ENCODE results near the gene AOAH.

AOAH gene

DNA sequence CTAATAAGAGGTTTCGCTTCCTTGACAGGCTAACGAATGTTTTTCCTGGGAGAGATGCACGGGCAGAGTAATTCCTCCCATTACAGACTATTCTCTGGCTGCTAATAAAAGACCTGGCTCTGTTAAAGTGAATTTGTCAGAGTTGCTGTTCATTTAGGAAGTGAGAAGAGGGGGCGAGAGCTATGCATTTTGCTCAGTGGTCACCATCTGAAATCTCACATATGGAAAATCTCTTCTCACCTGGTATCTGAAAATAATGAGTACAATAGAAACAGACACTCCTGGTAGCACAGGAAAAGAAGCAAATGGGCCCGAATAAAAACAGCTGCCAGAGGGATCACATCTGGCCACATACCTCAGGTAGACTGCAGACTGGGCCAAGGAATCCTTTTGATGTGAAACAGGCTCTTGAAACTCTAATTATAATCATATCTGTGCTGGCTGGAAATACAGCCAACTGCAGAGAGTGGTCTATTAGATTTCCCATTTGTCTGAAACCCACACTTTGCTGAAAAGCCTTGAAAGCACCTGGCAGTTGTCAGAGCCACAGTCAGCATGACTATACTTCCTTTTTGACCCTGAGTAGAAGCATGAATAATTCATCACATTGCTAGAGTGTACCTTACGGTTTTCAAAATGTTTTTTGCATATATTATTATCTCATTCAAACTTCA lies 33.6 kb downstream of the AOAH start:
- no peak for DNase-seq

DNA sequence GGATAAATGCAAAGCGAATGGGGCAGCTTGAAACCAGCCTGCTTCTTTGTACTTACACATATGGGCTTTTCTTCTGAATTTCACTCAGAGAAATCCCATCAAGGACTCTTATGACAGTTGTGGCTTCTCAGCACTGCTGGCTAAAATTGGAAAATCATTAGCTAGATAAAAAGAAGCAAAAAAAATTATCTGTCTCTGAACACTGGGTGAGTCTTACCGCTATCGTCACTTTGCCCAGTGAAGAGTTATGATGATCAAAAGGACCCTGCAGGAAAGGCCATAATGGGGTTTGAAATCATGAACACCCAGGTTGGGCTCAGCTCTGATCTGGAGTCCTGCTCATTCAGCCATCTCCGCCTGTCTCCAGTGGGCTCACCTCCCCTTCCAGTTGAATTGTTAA lies 34.3 kb downstream of the AOAH start:
- no peak for DNase-seq

DNA sequence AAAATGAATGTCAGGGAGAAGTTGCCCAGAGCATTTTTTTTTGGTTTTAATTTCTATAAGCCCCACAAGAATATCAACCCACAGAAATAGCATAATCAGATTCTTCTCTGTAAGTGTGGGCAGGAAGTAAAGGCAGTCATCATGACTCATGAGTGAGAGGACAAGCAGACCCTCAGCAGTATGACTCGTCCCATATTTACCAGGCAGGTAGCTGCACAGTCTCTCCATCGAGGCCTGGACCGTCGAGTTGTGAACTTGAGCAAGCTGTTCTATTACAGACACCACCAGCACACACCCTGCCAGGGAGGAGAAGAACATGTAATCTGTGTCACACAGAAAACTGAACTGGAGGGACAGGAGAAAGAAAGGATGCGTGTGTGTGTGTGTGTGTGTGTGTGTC lies 37.8 kb downstream of the AOAH start:
- no peak for DNase-seq

DNA sequence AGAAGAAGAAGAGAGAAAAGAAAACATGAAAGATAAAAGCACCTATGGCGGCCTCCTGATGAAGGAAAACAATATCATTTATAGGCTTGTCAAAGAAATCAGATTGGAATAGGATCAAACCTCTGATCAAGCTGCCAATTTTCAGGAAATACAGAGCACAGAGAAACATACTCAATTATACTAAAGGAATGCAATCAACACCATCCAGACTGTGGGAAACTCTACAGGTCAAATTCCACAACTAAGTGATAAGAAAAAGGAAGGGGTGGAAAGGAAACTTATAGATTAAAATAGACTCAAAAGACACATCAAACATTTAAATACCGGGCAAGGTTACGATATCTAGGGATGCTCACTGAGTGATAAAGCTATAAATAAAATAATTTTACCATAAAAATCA lies 39.3 kb downstream of the AOAH start:
- no peak for DNase-seq

DNA sequence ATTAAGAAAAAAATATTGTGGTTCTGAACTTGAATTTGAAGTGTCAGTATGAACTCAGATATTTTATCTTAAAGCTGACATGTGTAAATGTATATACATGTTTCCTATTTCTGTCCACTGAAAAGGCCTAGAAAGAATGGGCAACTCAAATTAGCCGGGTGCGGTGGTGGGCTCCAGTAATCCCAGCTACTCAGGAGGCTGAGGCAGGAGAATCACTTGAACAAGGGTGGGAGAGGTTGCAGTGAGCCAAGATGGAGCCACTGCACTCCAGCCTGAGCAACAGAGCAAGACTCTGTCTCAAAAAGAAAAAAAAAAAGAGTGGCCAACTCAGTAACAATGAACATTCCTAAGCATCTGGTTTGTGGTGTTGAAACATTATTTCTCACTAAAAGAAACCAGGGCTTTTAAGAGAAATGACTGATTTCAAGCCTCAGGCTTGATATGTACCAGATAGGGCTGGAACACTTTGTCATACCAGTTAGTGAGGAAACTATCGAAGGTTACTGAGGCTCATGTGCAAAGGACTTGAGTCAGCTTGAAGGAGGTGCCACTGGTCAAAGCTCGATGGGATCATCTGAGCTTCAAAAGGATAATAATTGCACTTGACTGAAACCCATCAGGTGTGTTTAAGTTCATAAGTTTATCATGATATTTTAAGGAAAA lies 40.5 kb downstream of the AOAH start:
- no peak for DNase-seq

DNA sequence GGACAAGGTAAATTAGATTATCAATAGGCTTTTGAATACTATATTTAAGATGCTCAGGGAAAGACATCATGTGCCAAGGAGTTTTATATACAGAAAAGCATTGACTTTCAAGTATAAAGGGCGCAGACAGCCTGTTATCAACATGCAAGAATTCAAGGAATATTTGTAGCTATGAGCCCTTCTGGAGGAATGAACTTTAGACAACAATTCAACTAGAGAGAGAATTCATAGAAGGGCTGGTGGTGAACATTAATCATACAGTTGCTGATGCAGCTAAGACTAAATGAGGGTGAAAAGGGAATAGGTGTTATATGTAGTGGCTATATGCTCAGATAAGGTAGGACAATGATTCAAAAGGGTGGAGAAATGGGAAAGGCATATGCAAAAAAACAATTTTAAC lies 41.2 kb downstream of the AOAH start:
- no peak for DNase-seq

DNA sequence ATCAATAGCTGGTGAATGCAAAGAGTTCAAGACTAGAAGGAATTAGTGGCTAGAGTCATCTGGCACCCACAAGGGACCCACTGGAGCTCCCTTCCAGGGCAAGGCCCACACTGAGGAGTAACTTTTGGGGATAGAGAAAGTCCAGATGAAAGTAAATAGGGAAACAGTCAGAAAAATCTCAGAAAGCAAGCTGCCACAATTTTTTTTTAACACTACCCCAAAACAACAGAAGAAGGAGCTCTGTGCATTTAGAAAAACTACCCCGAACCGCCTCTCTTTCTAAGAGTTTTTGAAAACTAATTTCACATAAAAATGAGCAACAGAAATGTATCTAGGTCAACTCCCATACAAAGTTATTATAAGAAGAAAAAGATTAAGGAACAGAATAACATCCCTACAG lies 42.2 kb downstream of the AOAH start:
- no peak for DNase-seq

DNA sequence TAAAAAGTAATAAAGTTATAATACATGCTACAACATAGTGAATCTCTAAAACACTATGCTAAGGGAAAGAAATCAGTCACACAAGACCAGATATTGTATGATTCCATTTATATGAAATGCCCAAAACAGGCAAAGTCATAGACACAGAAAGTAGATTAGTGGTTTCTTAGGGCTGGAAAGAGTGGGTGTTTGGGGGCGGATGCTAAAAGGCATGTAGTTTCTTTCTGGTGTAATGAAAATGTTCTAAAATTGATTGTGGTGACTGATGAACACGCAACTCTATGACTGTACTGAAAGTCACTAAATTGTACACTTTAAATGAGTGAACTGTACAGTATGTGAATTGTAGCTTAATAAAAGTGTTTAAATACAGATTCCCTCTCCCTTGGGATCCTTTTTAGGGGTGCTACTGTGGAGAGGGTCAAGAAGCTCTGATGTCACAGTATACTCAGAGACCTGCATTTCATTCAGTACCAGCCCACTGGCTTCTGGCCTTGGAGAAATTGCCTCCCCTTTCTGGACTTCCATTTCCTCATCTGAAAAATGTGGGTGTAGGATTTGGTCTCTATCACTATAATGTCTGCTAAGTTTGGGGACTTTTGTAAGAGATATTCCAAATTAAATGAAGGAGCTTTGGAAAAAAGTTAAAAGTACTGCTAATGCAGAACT lies 46.4 kb downstream of the AOAH start:
- no peak for DNase-seq

DNA sequence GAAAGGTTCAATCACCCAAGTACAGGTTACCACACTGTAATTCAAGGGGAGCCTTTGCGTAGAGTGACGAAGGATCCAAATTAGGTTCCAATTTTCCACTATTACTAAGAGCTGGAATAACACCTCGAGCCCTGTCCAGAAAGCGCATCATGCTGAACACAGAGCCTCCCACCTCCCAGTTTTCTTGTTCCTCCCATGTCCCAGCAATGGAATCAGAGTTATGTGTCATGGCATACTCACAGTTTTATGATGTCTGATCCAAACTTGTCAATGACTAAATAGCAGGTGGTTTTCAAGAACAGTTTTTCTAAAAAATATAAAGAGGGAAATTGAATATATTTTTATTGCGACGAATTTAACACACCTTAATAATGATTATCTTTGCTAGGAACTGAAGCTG lies 50.6 kb downstream of the AOAH start:
- DNase-seq = no peak

DNA sequence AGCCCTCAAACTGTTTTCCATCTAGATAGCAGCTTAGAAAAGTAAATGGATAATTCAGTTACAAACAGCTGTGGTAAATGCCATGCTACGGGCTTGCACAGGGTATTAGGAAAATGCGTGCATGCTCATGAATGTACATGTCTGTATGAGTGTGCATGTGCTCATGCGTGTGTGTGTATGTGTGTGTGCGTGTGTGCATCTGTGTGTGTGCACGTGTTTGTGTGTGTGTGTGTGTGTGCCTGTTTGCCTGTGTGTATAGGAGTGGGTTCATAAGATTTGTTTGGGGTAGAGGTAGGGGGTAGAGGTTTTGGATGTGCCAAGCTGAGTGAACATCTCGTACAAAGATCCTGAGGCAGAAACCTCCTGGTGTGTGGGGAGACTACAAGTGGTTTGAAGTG lies 52.9 kb downstream of the AOAH start:
- no peak for DNase-seq

DNA sequence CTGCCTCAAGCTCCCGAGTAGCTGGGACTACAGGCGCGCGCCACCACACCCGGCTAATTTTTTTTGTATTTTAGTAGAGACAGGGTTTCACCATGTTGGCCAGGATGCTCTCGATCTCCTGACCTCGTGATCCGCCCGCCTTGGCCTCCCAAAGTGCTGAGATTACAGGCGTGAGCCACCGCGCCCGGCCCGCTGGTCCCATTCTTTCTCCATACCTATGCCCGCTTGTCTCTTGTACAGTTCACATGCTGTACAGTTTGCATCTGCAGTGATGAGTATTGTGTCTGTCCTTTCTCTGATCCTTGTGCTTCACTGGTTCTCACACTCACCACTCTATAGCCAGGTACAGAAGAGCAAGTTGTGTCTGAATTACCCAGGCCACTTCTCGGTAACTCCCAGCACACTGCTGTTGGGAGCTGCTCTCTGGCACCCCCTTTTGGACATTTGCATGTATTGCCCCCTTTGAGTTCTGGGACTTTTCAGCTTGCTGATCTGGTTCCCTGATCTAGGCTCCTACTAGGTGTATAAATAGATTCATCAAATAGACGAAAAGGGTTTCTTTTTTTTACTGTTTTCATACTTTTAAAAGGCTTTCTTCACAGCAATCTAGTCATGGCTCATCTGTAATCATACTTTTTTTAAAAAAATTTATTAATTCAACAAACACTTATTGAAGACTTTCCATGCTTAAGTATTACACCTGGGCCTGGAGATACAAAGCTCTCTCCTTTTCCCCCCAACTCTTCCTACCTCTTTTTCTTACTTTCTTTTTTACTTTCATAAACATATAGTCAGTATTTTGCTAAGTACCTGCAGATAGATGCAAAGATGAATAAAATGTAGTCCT lies 53.5 kb downstream of the AOAH start:
- DNase-seq = no peak

DNA sequence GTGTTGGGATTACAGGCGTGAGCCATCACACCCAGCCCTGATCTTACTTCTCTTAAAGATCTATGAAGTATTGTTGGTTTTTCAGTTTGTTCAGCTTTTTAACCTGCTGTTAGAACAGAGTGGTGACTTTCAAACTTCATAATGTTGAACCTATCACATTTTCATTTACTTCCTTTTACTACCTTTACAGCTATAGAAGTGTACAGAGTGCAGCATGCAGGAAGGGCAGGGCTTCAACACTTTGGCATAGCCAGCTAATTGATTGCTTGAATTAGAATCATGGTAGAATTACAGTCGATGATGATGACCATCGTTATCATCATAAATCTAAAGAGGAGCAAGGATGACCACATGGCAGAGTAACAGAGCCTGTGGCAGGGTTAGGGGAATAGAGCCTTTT lies 55.5 kb downstream of the AOAH start:
- DNase-seq = no peak

DNA sequence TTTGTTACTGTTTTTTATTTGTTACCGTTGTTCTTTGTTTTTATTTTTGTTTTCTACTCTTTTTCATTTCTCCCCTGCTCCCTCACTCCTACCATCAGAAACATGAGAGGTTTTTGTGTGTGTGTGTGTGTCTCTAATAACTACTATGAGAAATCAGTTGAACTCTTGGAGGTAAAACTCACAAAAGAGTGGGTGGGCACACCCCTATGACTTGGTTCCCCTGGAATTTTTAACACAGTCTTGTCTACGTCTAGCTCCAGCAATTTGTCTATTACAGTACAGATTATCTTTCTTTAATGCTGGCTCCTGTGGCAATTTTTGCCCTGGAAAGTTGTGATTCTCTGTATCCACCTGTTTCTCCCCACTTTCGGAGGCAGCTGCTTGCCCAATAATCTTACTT lies 56.2 kb downstream of the AOAH start:
- DNase-seq = no peak

DNA sequence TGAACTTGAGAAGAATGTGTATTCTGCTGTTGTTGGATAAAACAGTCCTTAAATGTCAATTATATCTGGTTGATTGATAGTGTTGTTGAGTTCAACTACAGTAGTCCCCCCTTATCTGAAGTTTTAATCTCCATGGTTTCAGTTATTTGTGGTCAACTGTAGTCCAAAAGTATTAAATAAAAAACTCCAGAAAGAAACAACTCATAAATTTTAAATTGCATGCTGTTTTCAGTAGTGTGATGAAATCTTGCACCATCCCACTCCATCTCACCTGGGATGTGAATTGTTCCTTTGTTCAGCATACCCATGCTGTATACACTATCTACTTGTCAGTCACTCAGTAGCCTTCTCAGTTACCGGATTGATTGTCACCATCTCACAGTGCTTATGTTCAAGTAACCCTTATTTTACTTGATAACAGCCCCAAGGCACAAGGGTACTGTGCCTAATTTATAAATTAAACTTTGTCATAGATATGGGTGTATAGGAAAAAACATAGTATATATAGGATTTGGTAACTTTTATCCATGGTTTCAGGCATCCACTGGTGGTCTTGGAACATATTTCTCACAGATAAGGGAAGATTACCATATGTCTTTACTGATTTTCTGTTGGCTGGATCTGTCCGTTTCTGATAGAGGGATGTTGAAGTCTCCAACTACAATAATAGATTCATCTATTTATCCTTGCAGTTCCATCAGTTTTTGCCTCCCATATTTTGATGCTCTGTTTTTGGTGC lies 57.1 kb downstream of the AOAH start:
- DNase-seq = no peak

DNA sequence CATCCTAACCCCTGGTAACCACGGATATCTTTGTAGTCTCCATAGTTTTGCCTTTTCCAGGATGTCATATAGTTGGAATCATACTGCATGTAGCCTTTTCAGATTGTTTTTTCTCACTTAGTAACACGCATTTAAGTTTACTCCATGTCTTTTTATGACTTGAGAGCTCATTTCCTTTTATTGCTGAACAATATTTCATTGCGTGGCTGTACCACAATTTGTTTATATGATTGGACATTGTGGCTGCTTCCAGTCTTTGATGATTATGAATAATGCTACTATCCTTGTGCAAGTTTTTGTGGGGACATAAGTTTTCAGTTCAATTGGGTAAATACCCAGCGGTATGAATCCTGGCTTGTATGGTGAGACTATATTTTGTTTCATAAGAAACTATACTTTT lies 60.8 kb downstream of the AOAH start:
- DNase-seq = no peak

DNA sequence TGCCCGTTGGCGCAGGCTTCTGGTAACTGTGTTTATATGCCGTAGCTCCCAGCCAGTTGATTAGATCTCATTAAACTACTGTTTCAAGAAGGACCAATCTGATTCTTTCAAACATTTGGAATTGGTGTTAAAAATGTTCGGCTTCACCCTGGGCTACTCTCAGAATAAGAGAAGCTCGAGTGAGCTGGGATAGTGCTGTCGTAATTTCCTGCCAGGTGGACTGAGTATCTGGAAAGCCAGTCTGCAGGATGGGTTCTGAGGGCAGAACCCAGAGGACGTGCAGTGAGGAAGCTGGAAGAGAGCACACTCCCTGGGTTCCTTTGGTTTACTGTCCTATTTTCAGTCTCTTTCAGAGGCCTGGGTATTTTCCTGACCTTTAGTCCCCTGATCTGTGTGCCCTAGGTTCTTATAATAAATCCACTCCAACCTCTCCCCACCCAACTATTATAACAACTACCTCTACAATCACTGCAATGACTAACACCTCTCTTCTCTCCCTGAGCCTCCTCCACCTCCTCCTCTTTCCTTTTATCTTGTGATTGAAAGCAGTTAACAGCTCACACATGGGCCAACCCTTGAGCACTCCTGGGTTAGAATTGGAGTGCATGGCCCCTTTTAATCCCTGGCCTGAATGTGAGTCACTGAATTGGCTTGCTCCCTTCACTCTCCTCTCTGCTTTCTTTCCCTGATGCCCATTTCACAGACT lies 63.0 kb downstream of the AOAH start:
- no peak for DNase-seq

DNA sequence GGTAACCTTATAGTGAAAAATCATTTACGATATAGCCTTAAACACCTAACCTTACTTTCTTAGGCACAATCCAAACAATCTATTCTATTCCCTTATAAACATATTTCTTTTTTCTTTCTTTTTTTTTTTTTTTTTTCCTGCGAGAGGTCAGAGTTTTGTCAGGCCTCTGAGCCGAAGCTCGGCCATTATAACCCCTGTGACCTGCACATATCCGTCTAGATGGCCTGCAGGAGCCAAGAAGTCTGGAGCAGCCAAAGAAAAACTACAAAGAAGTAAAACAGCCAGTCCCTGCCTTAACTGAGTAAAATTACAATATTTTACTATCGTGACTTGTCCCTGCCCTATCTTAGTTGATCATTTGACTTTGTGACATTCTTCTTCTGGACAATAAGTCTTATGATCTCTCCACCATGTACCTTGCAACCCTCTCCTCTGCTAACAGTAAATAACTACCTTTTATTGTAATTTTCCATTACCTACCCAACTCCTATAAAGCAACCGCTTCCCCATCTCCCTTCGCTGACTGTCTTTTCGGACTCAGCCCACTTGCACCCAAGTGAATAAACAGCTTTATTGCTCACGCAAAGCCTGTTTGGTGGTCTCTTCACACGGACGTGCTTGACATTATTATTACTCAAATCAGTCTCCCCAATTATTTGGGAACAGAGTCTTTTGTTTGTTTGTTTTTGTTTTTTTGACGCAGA lies 64.5 kb downstream of the AOAH start:
- no peak for DNase-seq

DNA sequence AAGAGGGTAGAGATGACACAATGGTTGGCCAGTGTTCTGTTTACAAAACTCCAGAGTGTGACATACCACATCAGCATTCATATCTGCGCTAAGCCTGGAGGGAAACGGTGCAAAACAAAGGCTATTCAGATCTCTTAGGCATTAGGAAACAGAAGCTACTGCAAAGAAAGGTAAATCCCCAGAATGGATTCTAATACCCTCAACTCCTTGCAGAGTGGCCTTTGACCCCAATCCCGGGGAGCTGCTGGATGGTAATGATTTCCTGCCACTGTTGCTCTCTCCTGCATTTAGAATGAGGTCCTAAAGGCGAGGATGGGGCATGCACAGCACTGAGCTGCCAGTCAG lies 65.2 kb downstream of the AOAH start:
- DNase-seq = no peak

DNA sequence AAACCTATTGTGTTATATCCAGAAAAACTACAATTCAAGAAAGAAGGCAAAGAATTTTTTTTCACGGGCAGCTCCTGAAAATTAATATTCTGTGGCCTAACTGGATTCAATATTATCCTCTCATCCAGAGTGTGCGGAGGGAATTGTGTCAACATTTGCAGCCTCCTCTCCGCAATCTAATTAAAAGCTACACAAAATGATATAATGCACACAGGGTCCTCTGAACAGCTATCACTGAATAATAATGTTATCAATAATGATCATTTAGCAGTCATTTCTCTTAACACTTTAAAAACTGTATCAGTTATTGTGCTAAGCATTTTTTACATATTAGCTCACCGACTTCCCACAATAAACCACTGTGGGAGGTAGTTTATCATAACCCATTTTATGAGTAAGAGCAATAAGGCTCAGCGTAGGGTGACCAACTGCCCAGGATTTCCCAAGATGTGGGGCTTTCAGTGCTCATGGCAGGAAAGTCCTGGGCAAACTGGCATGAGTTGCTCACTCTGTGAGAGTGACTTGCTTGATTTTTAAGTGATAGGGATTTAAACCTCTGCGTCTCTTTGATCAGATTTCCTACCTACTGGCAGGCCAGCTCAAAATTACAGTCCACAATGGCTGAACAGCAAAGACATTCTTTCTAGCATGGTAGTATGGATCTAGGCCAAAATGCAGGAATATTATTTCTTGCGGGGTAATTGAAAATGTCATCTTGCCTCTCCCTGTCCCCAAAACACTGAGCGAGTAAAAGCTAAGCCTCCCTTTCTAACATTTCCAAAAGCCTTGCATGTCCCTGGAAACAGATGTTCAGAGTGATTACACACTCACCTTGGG lies 65.7 kb downstream of the AOAH start:
- no peak for DNase-seq

DNA sequence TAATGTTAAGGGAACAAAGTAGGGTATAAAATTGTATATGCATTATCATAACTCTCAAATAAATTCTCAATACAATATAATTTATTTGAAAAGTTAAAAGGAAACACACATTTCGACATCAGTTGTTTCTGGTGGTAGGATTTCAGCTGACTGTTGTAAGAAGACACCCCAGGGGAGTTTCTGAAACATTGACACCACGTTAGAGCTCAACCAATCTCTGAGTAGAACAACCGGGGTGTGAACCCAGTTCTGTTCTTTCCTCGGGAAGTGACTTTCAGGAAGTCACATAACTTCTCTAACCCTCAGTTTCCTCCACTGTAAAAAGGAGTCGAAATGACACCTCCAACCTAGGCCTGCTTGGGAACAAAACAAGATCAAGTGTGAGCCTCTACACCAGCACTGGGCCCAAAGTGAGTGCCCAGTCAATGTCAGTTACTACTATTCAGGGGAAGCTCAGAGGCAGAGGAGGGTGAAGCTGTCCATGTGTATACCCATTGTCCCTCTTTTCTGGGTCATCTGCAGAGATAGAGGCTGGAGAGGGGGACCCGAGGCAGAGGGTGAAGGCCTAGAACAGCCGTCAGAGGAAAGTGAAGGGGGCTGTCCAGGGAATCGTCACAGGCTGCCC lies 67.1 kb downstream of the AOAH start:
- DNase-seq = no peak
